Adrenal gland (tissue), 12 donors: ENCODE data around the gene SCARF1. TPM values are rescaled to one million over a fixed set of nuclear protein-coding genes. Genes with fewer than 3 reads are reported as not detected.
A peak's percentile ranks its signal among the peaks of the same experiment; 100 is the strongest.

Experiments
- DNase-seq, 7 donors: peaks; one replicate each; pipeline ENCODE4 v3.0.0-alpha.2; 2019 to 2020
- H3K27ac ChIP-seq, 5 donors: fragments of 200-600 bp; sonication (generic) in 4 of 5; 1 replicate in 3 of 5; 2 replicates in 2 of 5; pipeline versions ENCODE4 v1.5.1 to v1.8.0; 2016 to 2020; ENCODE audit warnings: mild to moderate bottlenecking in 1 of 5
- H3K27me3 ChIP-seq: fragments of 200-600 bp; 2 replicates; pipeline ENCODE4 v1.8.0; 2021
- H3K36me3 ChIP-seq, 2 donors: fragments of 200-600 bp; replicated peaks in 1 of 2; 1 replicate in 1 of 2; 2 replicates in 1 of 2; pipeline versions ENCODE4 v1.5.1 to v1.8.0; 2018 to 2022
- H3K4me1 ChIP-seq, 2 donors: fragments of 200-600 bp; replicated peaks in 1 of 2; 1 replicate in 1 of 2; 2 replicates in 1 of 2; pipeline versions ENCODE4 v1.5.1 to v1.8.0; 2018 to 2021
- H3K4me3 ChIP-seq, 4 donors: fragments of 200-600 bp; sonication (generic) in 3 of 4; one replicate each; pipeline ENCODE4 v1.5.1; 2016 to 2018
- H3K9me3 ChIP-seq, 3 donors: fragments of 200-600 bp; sonication (generic) in 1 of 3; replicated peaks in 1 of 3; 1 replicate in 2 of 3; 2 replicates in 1 of 3; pipeline versions ENCODE4 v1.5.1 to v1.8.0; 2016 to 2021
- POLR2A ChIP-seq, 2 donors: fragments of 450-650 bp; IDR thresholded peaks; one replicate each; pipeline ENCODE4 v1.6.1; 2017; ENCODE audit warnings: antibody characterized with exemption in 2 of 2, mild to moderate bottlenecking in 2 of 2, moderate library complexity in 1 of 2
- WGBS, 4 donors: extraction: QIAGEN DNeasy Blood & Tissue Kit in 2 of 4; methylation state at CpG; one replicate each; pipeline versions ENCODE4 v1.1.5 to v1.1.7; 2013 to 2017; 5-methylcytosine and 5-hydroxymethylcytosine counted together
- intact Hi-C, 2 donors: fragments of 100-400 bp; cut with DNase I; formaldehyde crosslinking; loops; one replicate each; pipeline versions ENCODE4 v1.14.1 to v1.15.0; 2022 to 2023
- polyA plus RNA-seq, 3 donors: library from polyadenylated mRNA; stranded (reverse); fragments of 200-250 nt in 2 of 3; fragments of 350-450 nt in 1 of 3; fragmentation: Illumina TruSeq in 1 of 3; extraction: RNeasy Lipid Tissue Mini Kit (QIAGEN cat#74804) in 1 of 3; gene quantifications; one replicate each; pipeline ENCODE4 v1.2.3, GENCODE V29; 2013 to 2014
- total RNA-seq, 9 donors: library from RNA; depleted of rRNA in 4 of 9; stranded (reverse); fragments of >200 nt in 4 of 9; fragments of 120-200 nt in 1 of 9; fragmentation: NEBNext Ultra II Directional in 1 of 9; extraction: Animal tissue kit (Norgen Biotek cat#: 25700) in 1 of 9; gene quantifications; one replicate each; pipeline versions ENCODE4 v1.1.0 to v1.2.4, GENCODE V29; 2013 to 2023
- TF ChIP-seq, protein P1 (sequence below), 6 experiments: fragments of 450-650 bp in 4 of 6; fragments of 200-600 bp in 2 of 6; sonication (generic) in 1 of 6; IDR thresholded peaks; 1 replicate in 5 of 6; 2 replicates in 1 of 6; pipeline versions ENCODE4 v1.5.1 to v1.8.0; 2016 to 2021; ENCODE audit warnings: antibody characterized with exemption in 6 of 6, mild to moderate bottlenecking in 2 of 6, moderate library complexity in 1 of 6
- donor health status: healthy with polysubstance abuse.
- donor health status: Bipolar disorder and iron deficiency.
- donor health status: DM: yes; HTN: yes; CAD: no.
- donor health status: DM: no; HTN: no; CAD: no.
- donor health status: DM: no; HTN: no; CAD: no.
- donor health status: DM: yes; HTN: yes; CAD: no.

Gene SCARF1
- total and polyA plus RNA-seq, 12 donors, result 0.81 to 24.8 (median 16.0) TPM

DNA sequence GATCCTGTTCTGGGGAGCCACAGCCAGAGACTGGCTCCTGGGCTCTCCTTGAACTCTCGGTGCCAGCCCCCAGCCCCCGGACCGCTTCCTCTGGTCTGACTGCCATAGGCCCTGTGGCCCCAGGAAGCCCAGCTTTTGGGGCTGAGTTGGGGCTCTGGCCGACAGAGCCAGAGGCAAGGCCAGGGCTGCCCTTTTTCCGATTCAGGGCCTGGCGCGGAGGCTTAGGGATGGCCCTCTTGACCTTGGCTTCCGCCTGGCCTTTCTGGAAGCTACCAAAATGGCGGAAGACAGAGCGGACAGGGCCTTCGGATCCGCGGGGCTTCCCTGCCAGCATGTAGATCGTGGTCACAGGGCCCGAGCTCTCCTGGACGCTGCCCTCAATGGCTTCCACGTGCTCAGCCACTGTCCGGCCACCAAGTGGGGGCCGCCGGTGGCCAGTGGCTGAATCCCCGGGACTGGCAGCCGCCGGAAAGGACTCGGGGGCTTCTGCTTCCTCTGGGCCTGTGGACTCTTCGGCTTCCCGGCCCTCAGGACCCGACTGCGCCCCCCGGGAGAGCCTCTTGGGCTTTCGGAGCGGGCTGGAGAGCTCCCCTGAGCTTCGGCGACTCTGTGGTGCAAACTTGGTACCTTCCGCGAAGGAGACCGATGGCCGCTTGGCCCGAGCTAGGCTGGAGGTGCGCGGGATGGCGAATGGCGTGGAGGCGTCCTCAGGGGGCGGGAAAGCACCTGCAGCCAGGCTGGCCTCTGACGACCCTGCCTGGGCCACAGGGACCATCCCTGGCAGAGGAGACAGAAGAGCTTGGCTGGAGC lies 10.5 kb downstream of the SCARF1 start:
- TF ChIP-seq, protein P1, sequence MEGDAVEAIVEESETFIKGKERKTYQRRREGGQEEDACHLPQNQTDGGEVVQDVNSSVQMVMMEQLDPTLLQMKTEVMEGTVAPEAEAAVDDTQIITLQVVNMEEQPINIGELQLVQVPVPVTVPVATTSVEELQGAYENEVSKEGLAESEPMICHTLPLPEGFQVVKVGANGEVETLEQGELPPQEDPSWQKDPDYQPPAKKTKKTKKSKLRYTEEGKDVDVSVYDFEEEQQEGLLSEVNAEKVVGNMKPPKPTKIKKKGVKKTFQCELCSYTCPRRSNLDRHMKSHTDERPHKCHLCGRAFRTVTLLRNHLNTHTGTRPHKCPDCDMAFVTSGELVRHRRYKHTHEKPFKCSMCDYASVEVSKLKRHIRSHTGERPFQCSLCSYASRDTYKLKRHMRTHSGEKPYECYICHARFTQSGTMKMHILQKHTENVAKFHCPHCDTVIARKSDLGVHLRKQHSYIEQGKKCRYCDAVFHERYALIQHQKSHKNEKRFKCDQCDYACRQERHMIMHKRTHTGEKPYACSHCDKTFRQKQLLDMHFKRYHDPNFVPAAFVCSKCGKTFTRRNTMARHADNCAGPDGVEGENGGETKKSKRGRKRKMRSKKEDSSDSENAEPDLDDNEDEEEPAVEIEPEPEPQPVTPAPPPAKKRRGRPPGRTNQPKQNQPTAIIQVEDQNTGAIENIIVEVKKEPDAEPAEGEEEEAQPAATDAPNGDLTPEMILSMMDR (IDR thresholded peaks at IDR 0.05), result no peak
- TF ChIP-seq POLR2A (IDR thresholded peaks at IDR 0.05), result no peak
- H3K36me3 ChIP-seq, result peaks cover 0 to 6% of the 10 kb centered on the region in 2 donors
- H3K4me3 ChIP-seq, result no peak overlapping the region
- H3K27ac ChIP-seq, result no peak overlapping the region
- WGBS, 4 donors, result 94 to 100% (median 96%) methylated on average over 1 to 45 of the region's 45 CpGs
- peaks cover 0 to 5% of the 10 kb centered on the region in 2 donors for H3K4me1 ChIP-seq
- intact Hi-C loops, result no loop called here
- no peaks in the 10 kb centered on the region for H3K9me3 ChIP-seq
- no peaks in the 10 kb centered on the region for H3K27me3 ChIP-seq
- DNase-seq, result no peak

DNA sequence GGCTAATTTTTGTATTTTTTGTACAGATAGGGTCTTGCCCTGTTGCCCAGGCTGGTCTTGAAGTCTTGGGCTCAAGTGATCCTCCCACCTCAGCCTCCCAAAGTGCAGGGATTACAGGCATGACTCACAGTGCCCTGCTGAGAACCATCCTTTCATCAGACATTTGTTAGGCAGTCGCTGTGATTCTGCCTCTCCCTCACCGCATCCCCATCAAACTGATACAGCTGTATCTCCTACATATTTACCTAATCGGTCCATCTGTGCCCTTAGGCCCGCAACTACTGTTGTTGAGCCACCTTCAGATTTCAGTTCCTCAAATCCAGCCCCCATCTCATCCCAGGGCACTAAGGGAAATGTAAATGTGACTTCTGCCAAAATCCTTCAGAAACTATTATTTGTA lies 14.9 kb downstream of the SCARF1 start:
- no peak for DNase-seq
- Histone ChIP-seq H3K9me3 (no peaks in the 10 kb centered on the region), H3K27ac (no peak overlapping the region), H3K4me1 (peaks cover 10 to 31% of the 10 kb centered on the region in 2 donors), H3K36me3 (peaks cover 0 to 6% of the 10 kb centered on the region in 2 donors), H3K27me3 (no peaks in the 10 kb centered on the region), H3K4me3 (no peak overlapping the region)
- intact Hi-C loops, result no loop called here
- TF ChIP-seq POLR2A (IDR thresholded peaks at IDR 0.05), result no peak
- 71 to 81% (median 76%) methylated on average over 4 of the region's 4 CpGs for WGBS, 4 donors

DNA sequence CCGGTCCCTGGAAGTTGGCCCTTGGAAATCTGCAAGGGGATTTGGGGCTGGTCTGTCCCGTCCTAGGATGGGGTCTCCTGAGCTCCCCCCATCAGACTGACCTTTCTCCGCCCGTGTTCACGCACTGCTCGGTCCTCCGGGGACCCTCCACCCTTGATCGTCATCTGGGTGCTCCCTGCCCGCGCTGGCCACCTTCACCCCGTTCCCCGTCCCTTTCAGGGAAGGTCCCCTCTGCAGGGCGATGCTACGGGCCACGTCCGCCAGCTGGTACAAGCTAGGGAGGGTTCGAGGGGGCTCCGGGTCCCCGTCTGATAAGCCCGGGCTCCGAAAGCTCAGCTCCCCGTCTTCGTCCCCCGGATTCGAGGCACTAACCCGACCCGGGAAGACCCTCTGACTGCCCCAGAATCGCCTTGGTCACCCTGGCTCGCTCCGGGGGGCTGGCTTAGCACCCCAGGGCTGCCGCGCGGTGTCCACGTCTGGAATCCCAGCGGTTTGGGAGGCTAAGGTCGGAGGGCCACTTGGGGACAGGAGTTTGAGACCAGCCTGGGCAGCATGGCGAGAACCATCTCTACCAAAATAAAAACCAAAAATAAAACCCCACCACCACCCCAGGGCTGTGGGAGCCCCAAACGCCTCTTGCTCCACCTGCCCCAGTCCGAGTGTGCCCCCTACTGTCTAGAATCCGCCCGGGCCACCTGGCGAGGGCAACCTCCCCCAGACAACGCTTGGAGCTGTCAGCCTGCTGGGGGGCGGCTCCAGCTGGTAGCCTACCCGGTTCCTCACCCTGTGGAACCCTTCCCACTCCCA lies 15.8 kb downstream of the SCARF1 start:
- Histone ChIP-seq H3K4me1 (peaks cover 10 to 38% of the 10 kb centered on the region in 2 donors), H3K36me3 (no peaks in the 10 kb centered on the region), H3K4me3 (peak overlapping the region in 2 of 4 donors; percentile 64 to 82), H3K27ac (peak overlapping the region in 4 of 5 donors; percentile 59 to 96 (median 83)), H3K9me3 (no peaks in the 10 kb centered on the region), H3K27me3 (no peaks in the 10 kb centered on the region)
- 5 to 16% (median 5%) methylated on average over 11 to 45 of the region's 45 CpGs for WGBS, 4 donors
- TF ChIP-seq, protein P1 (IDR thresholded peaks at IDR 0.05), result peak; percentile 38 to 63 (median 57)
- no peak for TF ChIP-seq POLR2A (IDR thresholded peaks at IDR 0.05)
- intact Hi-C loops, result loop anchor here (2.0 to 5.0 kb wide), 2 partner anchors 52 to 55 kb away; no protein-coding TSS in a partner anchor
- DNase-seq, result peak in 6 of 7 donors; percentile 65 to 77 (median 72)

DNA sequence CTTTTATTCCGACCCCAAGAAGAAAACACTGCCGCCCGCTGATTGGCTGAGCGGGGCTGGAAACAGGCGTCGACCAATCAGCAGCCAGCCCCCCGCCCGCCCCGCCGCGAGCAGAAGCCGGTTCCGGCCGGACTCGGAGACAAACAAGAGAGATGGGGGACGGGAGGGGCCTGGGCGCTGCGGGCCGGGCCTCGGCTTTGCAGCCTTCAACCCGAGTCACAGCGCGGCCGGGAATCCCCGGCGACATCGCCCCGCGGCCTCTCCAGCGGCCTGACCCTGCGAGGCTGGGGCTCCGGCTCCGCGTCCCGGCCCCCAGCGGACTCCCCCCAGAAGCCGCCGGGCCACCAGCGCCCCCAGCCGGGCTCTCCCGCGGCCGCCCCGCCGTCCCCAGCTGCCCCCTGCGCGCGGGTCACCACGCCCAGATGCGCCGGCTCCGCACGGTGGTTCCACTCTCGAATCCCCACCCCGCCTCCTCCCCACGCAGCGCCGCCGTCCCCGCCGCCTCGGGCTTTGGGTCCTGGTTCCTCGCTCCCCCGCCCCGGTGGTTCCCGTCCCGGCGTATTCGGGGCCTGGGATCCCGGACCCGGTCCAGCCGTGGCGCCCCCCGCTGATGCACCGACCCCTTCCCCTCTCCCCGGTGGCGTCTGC lies 16.6 kb downstream of the SCARF1 start:
- TF ChIP-seq, protein P1 (IDR thresholded peaks at IDR 0.05), result peak in 3 of 6 experiments; percentile 34 to 53 (median 38)
- TF ChIP-seq POLR2A (IDR thresholded peaks at IDR 0.05), result peak; percentile 8 to 51

More for the DNA sequence above, 16.6 kb downstream of the SCARF1 start:
- Histone ChIP-seq H3K36me3 (no peaks in the 10 kb centered on the region), H3K4me1 (peaks cover 10 to 38% of the 10 kb centered on the region in 2 donors), H3K27ac (peak overlapping the region; percentile 53 to 96 (median 71)), H3K4me3 (peak overlapping the region in 3 of 4 donors; percentile 33 to 82 (median 64)), H3K27me3 (no peaks in the 10 kb centered on the region), H3K9me3 (no peaks in the 10 kb centered on the region)
- intact Hi-C loops, result loop anchor here (2.0 to 5.0 kb wide), 2 partner anchors 52 to 54 kb away; no protein-coding TSS in a partner anchor
- WGBS, 4 donors, result 0 to 2% (median 1%) methylated on average over 2 to 77 of the region's 77 CpGs
- DNase-seq, result peak; percentile 93 to 98 (median 95)
